Measurements from ENCODE around the gene TP53BP1.

TP53BP1 gene

GRCh38 chr15:43423793-43424192, 69.2 kb downstream of the TP53BP1 start:
- TF ChIP-seq CTCF (conservative IDR thresholded peaks at IDR 0.05; ENCODE audit: low read depth) = no peak
- H3K27ac ChIP-seq = no peak overlapping the region
- no peak for DNase-seq (ENCODE audit: low spot score)
- ChIA-PET CTCF (interaction anchor here (0.5 to 0.6 kb wide), 2 partner anchors 42 to 1759 kb away, joined by 3 read pairs; no protein-coding TSS in a partner anchor), POLR2A (ENCODE audit: low non-redundant PET) (no interaction called here)

GRCh38 chr15:43420876-43421275, 72.1 kb downstream of the TP53BP1 start:
- no peak for TF ChIP-seq CTCF (conservative IDR thresholded peaks at IDR 0.05; ENCODE audit: low read depth)
- ChIA-PET POLR2A (ENCODE audit: low non-redundant PET) (no interaction called here), CTCF (interaction anchor here (0.7 kb wide), 1 partner anchor 303 kb away, joined by 3 read pairs; no protein-coding TSS in a partner anchor)
- no peak for DNase-seq (ENCODE audit: low spot score)
- no peak overlapping the region for H3K27ac ChIP-seq

- no peak for DNase-seq (ENCODE audit: low spot score)
- no peak for TF ChIP-seq CTCF (conservative IDR thresholded peaks at IDR 0.05; ENCODE audit: low read depth)
- no peak overlapping the region for H3K27ac ChIP-seq
- ChIA-PET CTCF (interaction anchor here (0.6 to 0.7 kb wide), 2 partner anchors 16 to 303 kb away, joined by 3 read pairs; no protein-coding TSS in a partner anchor), POLR2A (ENCODE audit: low non-redundant PET) (no interaction called here)
Observed at GRCh38 chr15:43420435-43420834, 72.5 kb downstream of the TP53BP1 start.

- POLR2A ChIA-PET (ENCODE audit: low non-redundant PET) = no interaction called here
- TF ChIP-seq CTCF (conservative IDR thresholded peaks at IDR 0.05; ENCODE audit: low read depth) = no peak
- H3K27ac ChIP-seq = no peak overlapping the region
- CTCF ChIA-PET = interaction anchor here (0.5 kb wide), 1 partner anchor 423 kb away, joined by 3 read pairs; no protein-coding TSS in a partner anchor
- DNase-seq (ENCODE audit: low spot score) = no peak
Observed at GRCh38 chr15:43414196-43414595, 78.8 kb downstream of the TP53BP1 start.

- CTCF ChIA-PET = no interaction called here
- DNase-seq (ENCODE audit: low spot score) = no peak
- TF ChIP-seq CTCF (conservative IDR thresholded peaks at IDR 0.05; ENCODE audit: low read depth) = no peak
- POLR2A ChIA-PET (ENCODE audit: low non-redundant PET) = no interaction called here
- no peak overlapping the region for H3K27ac ChIP-seq
Observed at GRCh38 chr15:43412096-43412495, 80.9 kb downstream of the TP53BP1 start.

- no peak overlapping the region for H3K27ac ChIP-seq
- POLR2A ChIA-PET (ENCODE audit: low non-redundant PET) = no interaction called here
- TF ChIP-seq CTCF (conservative IDR thresholded peaks at IDR 0.05; ENCODE audit: low read depth) = no peak
- no peak for DNase-seq (ENCODE audit: low spot score)
- CTCF ChIA-PET = interaction anchor here (0.5 kb wide), 1 partner anchor 40 kb away, joined by 4 read pairs; the partner anchor contains the start of genes TUBGCP4 and ZSCAN29
Observed at GRCh38 chr15:43410572-43411214, 82.3 kb downstream of the TP53BP1 start.
